Nephron progenitor cell (in vitro differentiated cells): ENCODE data around the gene CD52.

Experiments used
- DNase-seq: peaks from one replicate; pipeline ENCODE4 v3.0.0; 2021
- H3K27ac Mint-ChIP-seq: 2 replicates; pipeline ENCODE4 v1.8.0; 2021; ENCODE audit warnings: mild to moderate bottlenecking, moderate library complexity, mixed read lengths
- H3K27me3 Mint-ChIP-seq: 2 replicates; pipeline ENCODE4 v1.8.0; 2021; ENCODE audit warnings: mild to moderate bottlenecking, low read depth, mixed read lengths; ENCODE audit not compliant: poor library complexity
- H3K36me3 Mint-ChIP-seq: 2 replicates; pipeline ENCODE4 v1.8.0; 2021; ENCODE audit warnings: low read depth, mixed read lengths
- H3K4me1 Mint-ChIP-seq: 2 replicates; pipeline ENCODE4 v1.8.0; 2021; ENCODE audit warnings: mixed read lengths
- H3K4me3 Mint-ChIP-seq: 2 replicates; pipeline ENCODE4 v1.8.0; 2021; ENCODE audit warnings: mild to moderate bottlenecking, moderate library complexity, mixed read lengths
- H3K9me3 Mint-ChIP-seq: 2 replicates; pipeline ENCODE4 v1.8.0; 2021; ENCODE audit warnings: mild to moderate bottlenecking, moderate library complexity, mixed read lengths
- CTCF ChIP-seq: fragments of 200-600 bp; sonication (generic); IDR thresholded peaks from 2 replicates; pipeline ENCODE4 v1.5.0; 2021; ENCODE audit warnings: antibody characterized with exemption

CD52 gene

GRCh38 chr1:26357121-26357602, 39.4 kb downstream of the CD52 start:
- H3K27me3 Mint-ChIP-seq = peaks cover 49% of the 10 kb centered on the region
- no peaks in the 10 kb centered on the region for H3K36me3 Mint-ChIP-seq
- H3K9me3 Mint-ChIP-seq = no peaks in the 10 kb centered on the region
- H3K4me1 Mint-ChIP-seq = peaks cover 53% of the 10 kb centered on the region
- TF ChIP-seq CTCF = no peak
- no peak for DNase-seq
- no peak overlapping the region for H3K4me3 Mint-ChIP-seq
- no peak overlapping the region for H3K27ac Mint-ChIP-seq

- TF ChIP-seq CTCF = no peak
- peaks cover 56% of the 10 kb centered on the region for H3K27me3 Mint-ChIP-seq
- H3K9me3 Mint-ChIP-seq = no peaks in the 10 kb centered on the region
- no peak overlapping the region for H3K27ac Mint-ChIP-seq
- H3K4me1 Mint-ChIP-seq = peaks cover 40% of the 10 kb centered on the region
- no peak for DNase-seq
- peak overlapping the region; percentile 39 for H3K4me3 Mint-ChIP-seq
- no peaks in the 10 kb centered on the region for H3K36me3 Mint-ChIP-seq
Observed at GRCh38 chr1:26358411-26359384, 40.9 kb downstream of the CD52 start.

GRCh38 chr1:26359981-26360806, 42.4 kb downstream of the CD52 start:
- peak; percentile 68 for DNase-seq
- Mint-ChIP-seq H3K4me1 (peaks cover 40% of the 10 kb centered on the region), H3K9me3 (no peaks in the 10 kb centered on the region), H3K4me3 (peak overlapping the region; percentile 78), H3K27me3 (peaks cover 71% of the 10 kb centered on the region), H3K36me3 (no peaks in the 10 kb centered on the region), H3K27ac (no peak overlapping the region)
- TF ChIP-seq CTCF = no peak

GRCh38 chr1:26360807-26361604, 43.2 kb downstream of the CD52 start:
- no peak for TF ChIP-seq CTCF
- peaks cover 73% of the 10 kb centered on the region for H3K27me3 Mint-ChIP-seq
- H3K36me3 Mint-ChIP-seq = no peaks in the 10 kb centered on the region
- H3K9me3 Mint-ChIP-seq = no peaks in the 10 kb centered on the region
- no peak for DNase-seq
- peaks cover 34% of the 10 kb centered on the region for H3K4me1 Mint-ChIP-seq
- H3K4me3 Mint-ChIP-seq = peak overlapping the region; percentile 78
- no peak overlapping the region for H3K27ac Mint-ChIP-seq

- DNase-seq = no peak
- Mint-ChIP-seq H3K27ac (no peak overlapping the region), H3K27me3 (peaks cover 73% of the 10 kb centered on the region), H3K9me3 (no peaks in the 10 kb centered on the region), H3K4me1 (peaks cover 33% of the 10 kb centered on the region), H3K4me3 (no peak overlapping the region), H3K36me3 (no peaks in the 10 kb centered on the region)
- no peak for TF ChIP-seq CTCF
Observed at GRCh38 chr1:26361605-26362122, 43.9 kb downstream of the CD52 start.
